GM21825 (cell line): ENCODE results near the gene ZNF816.
"Not testable (repeated sequence)": the region's sequence is repeated elsewhere in the genome, so short reads cannot be mapped to it uniquely, and the experiment has no call there.

Experiments used
- ATAC-seq: cut with Tn5 transposase; IDR thresholded peaks from one replicate; pipeline ENCODE4 v1.9.1; 2021; ENCODE audit warnings: mild to moderate bottlenecking, moderate library complexity; ENCODE audit not compliant: unreplicated experiment

Gene ZNF816

DNA sequence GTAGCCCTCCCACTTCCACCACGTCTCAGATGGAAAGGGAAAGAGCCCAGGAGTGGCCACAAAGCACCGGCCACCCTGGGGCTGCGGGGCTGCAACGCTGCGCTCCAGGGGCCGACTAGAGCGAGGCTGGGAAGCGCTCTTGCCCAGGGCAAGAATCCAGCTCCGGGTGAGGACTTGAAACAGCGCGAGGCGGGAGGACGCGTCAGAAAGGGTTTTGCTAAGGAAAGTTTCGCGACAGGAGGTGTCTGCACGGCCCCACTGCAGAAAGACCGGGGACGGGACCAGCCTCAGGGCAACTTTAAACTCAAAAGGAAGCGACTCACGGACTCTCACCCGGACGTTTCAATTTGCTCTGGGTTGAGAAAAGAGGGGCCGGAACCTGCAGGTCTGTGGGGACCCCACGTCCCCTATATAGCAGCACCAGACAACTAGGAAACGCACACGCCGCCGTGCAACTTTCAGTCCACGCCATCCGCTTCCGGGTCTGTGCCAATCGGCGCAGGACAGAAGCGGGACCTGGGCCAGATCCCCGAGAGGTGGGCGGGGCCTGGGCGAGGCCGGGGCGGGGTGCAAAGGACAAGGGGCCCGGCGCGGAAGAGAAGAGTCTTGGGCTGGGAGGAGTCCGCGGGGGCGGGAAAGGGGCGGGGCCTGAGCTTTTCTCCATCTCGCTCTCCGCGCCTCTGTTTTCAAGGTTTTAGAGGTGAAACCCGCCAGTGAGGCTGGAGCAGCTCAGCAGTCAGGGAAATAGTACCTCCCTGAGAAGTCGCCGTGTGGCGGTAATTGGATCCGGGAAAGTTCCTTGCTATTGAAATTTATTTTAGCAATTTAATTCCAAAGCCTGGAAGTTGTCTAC, at the start of gene ZNF816:
Gene ZNF816 (minus strand): TSS at position 488 of the 853 bp plus-strand sequence. CDS start 6,792 bp downstream, outside the sequence.
- ATAC-seq, result peak; percentile 96

DNA sequence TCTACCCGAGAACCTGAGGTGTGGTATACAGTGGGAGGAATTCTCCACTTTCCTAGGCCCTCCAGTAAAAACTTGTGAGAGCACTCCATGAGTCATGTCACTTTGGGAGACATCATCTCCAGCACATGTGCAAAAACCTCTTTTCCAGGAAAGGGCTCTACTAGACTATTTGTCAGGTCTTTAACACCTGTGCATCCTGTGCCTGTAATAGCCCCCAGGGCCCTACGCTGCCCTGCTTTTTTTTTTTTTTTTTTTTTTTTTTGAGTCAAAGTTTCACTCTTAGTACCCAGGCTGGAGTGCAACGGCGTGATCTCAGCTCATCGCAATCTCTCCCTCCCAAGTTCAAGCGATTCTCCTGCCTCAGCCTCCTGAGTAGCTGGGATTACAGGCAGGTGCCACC, 49.3 kb upstream of the ZNF816 start:
- ATAC-seq, result no peak

DNA sequence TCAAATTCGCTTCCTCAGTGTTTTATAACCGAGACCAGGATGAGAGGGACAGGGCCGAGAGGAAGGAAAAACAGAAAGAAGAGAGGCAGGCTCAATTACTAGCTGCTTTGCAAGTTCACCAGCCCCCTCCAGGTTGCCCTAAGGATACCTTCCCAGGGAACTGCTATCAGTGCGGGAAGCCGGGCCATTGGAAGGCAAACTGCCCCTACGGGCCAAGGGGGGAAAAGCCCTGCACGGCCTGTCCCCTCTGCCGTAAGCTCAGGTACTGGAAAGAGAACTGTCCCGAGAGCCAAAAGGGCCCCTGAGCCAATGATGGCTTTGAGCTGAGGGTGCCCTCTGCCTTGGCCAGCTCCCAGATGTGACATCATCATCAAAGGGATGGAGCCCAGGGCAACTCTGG, 47.8 kb upstream of the ZNF816 start:
- ATAC-seq, result no peak

DNA sequence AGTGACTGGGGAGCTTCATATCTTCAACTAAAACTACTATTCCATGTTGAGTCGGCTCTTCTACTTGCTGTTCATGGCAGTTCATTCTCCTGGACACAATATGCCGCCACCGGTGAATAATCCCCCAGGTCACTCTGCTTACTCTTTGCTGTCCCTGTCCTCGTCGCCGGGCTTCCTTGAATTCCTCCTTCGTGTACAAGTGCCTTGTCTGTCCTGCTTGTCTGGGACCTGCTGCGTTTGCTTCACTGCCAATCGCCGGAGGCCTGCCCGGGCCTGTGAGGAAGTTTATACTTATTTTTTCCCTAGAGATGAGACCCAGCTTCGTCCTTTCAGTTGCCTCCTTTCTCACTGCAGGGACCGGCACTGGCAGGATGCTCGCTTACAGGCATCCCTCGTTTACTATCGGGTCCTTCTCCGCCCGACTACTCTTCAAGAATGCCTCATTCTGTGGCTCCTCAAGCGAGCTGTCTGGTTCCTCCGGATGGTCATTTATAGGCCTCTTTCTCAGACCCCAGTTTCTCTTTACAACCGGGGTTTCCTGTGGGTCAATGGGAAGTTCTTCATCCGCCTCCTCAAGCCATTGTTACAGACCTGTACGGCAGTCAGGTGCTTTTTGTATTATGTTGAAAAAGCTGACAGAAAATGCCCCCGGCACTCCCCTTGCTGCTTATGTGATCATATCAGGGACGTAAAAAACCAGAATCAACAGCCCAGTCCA, 45.5 kb upstream of the ZNF816 start:
- ATAC-seq, result no peak

- no peak for ATAC-seq
Measured at GRCh38 chr19:53007606-53008005, 44.9 kb upstream of the ZNF816 start.

DNA sequence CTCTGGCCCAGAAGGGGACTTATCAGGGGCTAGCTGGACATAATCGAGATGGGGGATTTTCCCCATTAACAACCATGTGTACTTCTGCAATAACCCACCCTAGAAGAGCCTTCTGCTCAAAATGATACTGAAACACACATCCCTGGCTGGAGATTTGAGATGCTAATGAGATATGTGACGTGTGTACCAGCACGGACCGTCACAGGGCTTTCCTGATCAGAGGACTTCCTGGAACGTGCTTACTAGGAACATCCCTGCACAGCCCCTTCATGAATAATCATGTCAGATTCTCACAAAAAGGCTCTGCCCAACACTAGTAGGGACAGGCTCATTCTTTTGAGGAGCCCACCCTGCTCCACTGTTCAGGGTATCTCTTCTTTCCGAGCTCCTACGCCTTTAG, 44.5 kb upstream of the ZNF816 start:
- no peak for ATAC-seq

DNA sequence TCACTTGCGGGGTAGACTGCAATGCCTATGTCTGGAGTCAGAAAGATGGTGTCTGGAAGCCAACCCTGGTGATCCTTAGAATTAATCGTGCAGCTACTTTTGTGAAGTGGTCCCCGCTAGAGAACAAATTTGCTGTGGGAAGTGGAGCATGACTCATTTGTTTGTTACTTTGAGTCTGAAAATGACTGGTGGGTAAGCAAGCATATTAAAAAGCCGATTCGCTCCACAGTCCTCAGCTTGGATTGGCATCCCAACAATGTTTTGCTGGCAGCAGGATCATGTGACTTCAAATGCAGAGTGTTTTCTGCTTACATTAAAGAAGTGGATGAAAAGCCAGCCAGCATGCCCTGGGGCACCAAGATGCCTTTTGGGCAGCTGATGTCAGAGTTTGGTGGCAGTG, 41.6 kb upstream of the ZNF816 start:
- ATAC-seq, result no peak

- ATAC-seq, result no peak
Measured at GRCh38 chr19:53002479-53002878, 39.8 kb upstream of the ZNF816 start.

- ATAC-seq, result no peak
Measured at GRCh38 chr19:52997975-52998374, 35.3 kb upstream of the ZNF816 start.

GRCh38 chr19:52995711-52996110, 33.0 kb upstream of the ZNF816 start:
- no peak for ATAC-seq

DNA sequence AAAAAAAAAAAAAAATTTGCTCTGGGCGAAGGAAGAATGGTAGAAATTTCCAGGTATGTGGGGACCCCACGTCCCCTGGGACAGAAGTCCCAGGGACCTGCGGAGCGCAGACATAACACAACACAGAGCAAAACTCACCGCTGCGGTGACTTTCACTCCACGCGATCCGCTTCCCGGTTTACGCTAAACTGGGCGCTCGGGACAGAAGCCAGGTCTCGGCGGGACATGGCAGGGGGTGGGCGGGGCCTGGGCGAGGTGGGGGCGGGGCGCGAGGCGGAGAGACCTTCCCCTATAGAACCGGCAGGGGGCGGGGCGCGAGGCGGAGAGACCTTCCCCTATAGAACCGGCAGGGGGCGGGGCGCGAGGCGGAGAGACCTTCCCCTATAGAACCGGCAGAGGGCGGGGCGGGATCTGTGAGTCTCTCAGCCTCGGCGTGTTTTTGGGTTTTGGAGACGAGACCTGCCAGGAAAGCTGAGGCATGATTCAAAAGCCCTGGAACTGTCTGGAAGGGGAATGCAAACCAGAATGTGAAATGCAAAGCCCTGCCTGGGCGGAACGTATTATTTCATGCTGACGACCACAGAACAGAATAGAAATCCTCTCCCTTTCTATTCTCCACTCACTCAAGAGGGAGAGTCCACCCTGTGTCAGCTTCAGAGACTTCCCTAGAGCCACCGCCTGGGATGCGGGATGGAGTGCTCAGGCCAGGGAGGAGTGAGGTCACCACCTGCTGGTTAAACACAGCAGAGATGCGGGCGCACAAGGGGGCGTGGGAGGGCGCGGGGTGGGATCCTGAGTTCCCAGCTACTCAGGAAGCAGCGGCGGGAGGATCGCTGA, 30.9 kb upstream of the ZNF816 start:
- no peak for ATAC-seq

- no peak for ATAC-seq
Measured at GRCh38 chr19:52992109-52993004, 29.7 kb upstream of the ZNF816 start.

GRCh38 chr19:52991484-52991883, 28.8 kb upstream of the ZNF816 start:
- no peak for ATAC-seq

DNA sequence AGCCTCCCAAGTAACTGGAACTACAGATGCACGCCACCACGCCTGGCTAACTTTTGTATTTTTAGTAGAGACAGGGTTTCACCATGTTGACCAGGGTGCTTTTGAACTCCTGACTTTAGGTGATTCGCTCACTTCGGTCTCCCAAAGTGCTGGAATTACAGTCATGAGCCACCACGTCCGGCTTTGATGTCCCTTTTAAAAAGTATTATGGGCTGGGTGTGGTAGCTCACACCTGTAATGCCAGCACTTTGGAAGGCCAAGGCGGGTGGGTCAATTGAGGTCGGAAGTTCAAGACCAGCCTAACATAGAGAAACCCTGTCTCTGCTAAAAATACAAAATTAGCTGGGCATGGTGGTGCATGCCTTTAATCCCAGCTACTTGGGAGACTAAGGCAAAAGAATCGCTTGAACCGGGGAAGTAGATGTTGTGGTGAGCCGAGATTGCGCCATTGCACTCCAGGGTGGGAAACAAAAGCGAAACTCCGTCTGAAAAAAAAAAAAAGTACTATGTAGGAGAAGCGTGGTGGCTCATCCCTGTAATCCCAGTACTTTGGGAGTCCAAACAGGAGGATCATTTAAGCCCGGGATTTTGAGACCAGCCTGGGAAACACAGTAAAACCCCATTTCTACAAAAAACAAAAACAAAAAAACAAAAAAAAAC, 28.2 kb upstream of the ZNF816 start:
- ATAC-seq, result no peak

DNA sequence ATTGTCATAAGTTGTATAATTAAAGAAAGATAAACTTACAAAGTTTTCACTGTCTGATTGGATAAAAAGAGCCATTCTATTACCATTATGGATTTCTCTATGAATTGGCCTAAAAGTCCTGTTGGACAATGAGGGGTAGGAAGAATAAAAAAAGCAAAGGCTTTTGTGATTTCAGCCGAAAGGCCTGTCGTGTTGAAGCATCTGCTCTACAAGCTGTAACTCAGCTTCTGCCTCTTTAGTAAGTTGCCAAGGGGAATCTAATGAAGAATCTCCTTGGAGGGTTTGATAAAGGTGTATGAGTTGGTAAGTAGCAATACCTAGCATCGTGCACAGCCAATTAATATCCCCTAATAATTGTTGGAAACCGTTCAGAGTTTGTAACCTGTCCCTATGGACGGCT, 25.8 kb upstream of the ZNF816 start:
- ATAC-seq, result no peak

DNA sequence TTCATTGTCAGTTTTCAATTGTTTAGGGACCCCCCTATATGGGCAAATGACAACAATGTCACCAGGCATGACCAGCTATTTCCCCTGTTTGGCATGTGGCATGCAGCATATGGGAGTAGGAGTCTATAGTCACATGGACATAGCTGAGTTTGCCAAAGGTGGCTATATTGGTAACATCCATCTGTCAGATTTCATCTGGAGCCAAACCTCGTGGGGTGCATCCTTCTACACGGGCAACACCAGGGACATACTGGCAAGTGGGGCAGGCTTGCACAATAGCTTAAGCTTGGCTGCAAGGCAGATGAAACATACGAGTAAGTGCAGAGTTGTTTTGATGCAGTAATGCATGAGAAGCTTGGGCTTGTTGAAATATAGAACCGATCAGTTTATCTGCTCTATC, 24.5 kb upstream of the ZNF816 start:
- ATAC-seq, result no peak

- not testable (repeated sequence) for ATAC-seq
Measured at GRCh38 chr19:52983167-52983566, 20.5 kb upstream of the ZNF816 start.

GRCh38 chr19:52981329-52981728, 18.6 kb upstream of the ZNF816 start:
- no peak for ATAC-seq

DNA sequence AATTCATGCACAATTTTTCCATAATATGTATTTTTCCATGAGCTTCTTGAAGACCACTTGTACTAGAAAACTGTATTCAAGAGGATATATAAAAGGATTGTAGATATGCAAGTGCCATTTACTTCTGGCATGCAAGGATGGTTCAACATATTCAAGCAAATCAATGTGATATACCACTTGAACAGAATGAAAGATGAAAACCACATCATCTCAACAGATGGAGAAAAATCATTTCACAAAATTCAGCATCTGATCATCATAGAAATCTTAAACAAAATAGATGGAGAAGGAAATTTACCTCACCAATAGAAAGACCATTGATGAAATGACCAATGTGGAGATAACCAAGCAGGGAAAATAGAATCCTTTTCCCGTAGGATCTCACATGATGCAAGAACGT, 5.1 kb upstream of the ZNF816 start:
- ATAC-seq, result no peak

- ATAC-seq, result no peak
Measured at GRCh38 chr19:52963247-52963618, 552 bp upstream of the ZNF816 start.
